HepG2 (cell line): ENCODE measurements around the gene POM121. TPM values are rescaled to one million over a fixed set of nuclear protein-coding genes. Genes with fewer than 3 reads are reported as not detected.

Source experiments
- AGO2 ChIP-seq: fragments of 200-400 bp; formaldehyde crosslinking; optimal IDR thresholded peaks from 2 replicates; pipeline ENCODE3; 2017; ENCODE audit warnings: mild to moderate bottlenecking, low read depth, low read length, moderate library complexity
- ASH2L ChIP-seq: fragments of 300-600, 200-600 bp; sonication (generic); IDR thresholded peaks from 2 replicates; pipeline ENCODE4 v1.7.0; 2017; ENCODE audit warnings: low read depth, mild to moderate bottlenecking, moderate library complexity, mixed read lengths, low read length; ENCODE audit not compliant: insufficient read length
- KAT7 ChIP-seq: IDR thresholded peaks from 2 replicates; pipeline ENCODE4 v1.6.1; 2018; ENCODE audit warnings: borderline replicate concordance, missing compliant biosample characterization
- MIXL1 ChIP-seq: IDR thresholded peaks from 2 replicates; pipeline ENCODE4 v1.6.1; 2016
- TOE1 ChIP-seq: sonication (generic); formaldehyde crosslinking; IDR thresholded peaks from 2 replicates; pipeline ENCODE4 v1.4.0; 2020; ENCODE audit warnings: mild to moderate bottlenecking, missing genetic modification reagents
- ZEB1 ChIP-seq: IDR thresholded peaks from 2 replicates; pipeline ENCODE4 v1.6.1; 2012; ENCODE audit warnings: mild to moderate bottlenecking, low read depth, inconsistent platforms; ENCODE audit not compliant: insufficient replicate concordance
- ZNF12 ChIP-seq: sonication (generic); formaldehyde crosslinking; IDR thresholded peaks from 2 replicates; pipeline ENCODE4 v1.5.0; 2020; ENCODE audit warnings: missing genetic modification reagents
- ZNF382 ChIP-seq: sonication (generic); formaldehyde crosslinking; IDR thresholded peaks from 2 replicates; pipeline ENCODE4 v1.5.0; 2020; ENCODE audit warnings: missing genetic modification reagents, mild to moderate bottlenecking, borderline replicate concordance
- ZNF552 ChIP-seq: sonication (generic); formaldehyde crosslinking; IDR thresholded peaks from 2 replicates; pipeline ENCODE4 v1.9.0; 2022; ENCODE audit warnings: missing genetic modification reagents, mild to moderate bottlenecking, borderline replicate concordance
- polyA plus RNA-seq, 8 experiments: library from polyadenylated mRNA; depleted of rRNA in 3 of 8; stranded (reverse) in 7 of 8; unstranded in 1 of 8; fragments of >200 nt; fragmentation: Illumina TruSeq in 4 of 8; extraction: Trizol in 4 of 8; gene quantifications; 2 replicates each; pipeline versions ENCODE4 v1.2.1 to v1.2.3, GENCODE V29; 2011 to 2016; ENCODE audit warnings: low read depth in 4 of 8, missing spikeins in 1 of 8, mixed read lengths in 1 of 8; ENCODE audit not compliant: insufficient read depth in 1 of 8
- total RNA-seq, 5 experiments: library from RNA; depleted of rRNA; stranded (reverse); fragments of >200 nt; fragmentation: Illumina TruSeq; extraction: Trizol; gene quantifications; 2 replicates each; pipeline ENCODE4 v1.2.3, GENCODE V29; 2016; ENCODE audit warnings: low read depth in 1 of 5
- TF ChIP-seq, protein P1 (sequence below), 2 experiments: sonication (generic) in 1 of 2; formaldehyde crosslinking in 1 of 2; IDR thresholded peaks; 2 replicates each; pipeline versions ENCODE4 v1.4.0 to v1.6.1; 2016 to 2020; ENCODE audit warnings: borderline replicate concordance in 1 of 2, low read depth in 1 of 2, mild to moderate bottlenecking in 1 of 2, missing genetic modification reagents in 1 of 2
- TF ChIP-seq, protein P2 (sequence below): sonication (generic); formaldehyde crosslinking; IDR thresholded peaks from 2 replicates; pipeline ENCODE4 v1.4.0; 2020; ENCODE audit warnings: low read depth, mild to moderate bottlenecking, missing genetic modification reagents
- TF ChIP-seq, protein P3 (sequence below): sonication (generic); formaldehyde crosslinking; IDR thresholded peaks from 2 replicates; pipeline ENCODE4 v1.9.0; 2022; ENCODE audit warnings: missing genetic modification reagents, mild to moderate bottlenecking, borderline replicate concordance
- TF ChIP-seq, protein P4 (sequence below): sonication (generic); formaldehyde crosslinking; IDR thresholded peaks from 2 replicates; pipeline ENCODE4 v1.4.0; 2020; ENCODE audit warnings: missing genetic modification reagents

The POM121 gene
- total and polyA plus RNA-seq, 2 of the 13 experiments (the other 11 are each of a cell fraction or from before 2014, with no cell fraction given), result 8.4 to 10.3 TPM

DNA sequence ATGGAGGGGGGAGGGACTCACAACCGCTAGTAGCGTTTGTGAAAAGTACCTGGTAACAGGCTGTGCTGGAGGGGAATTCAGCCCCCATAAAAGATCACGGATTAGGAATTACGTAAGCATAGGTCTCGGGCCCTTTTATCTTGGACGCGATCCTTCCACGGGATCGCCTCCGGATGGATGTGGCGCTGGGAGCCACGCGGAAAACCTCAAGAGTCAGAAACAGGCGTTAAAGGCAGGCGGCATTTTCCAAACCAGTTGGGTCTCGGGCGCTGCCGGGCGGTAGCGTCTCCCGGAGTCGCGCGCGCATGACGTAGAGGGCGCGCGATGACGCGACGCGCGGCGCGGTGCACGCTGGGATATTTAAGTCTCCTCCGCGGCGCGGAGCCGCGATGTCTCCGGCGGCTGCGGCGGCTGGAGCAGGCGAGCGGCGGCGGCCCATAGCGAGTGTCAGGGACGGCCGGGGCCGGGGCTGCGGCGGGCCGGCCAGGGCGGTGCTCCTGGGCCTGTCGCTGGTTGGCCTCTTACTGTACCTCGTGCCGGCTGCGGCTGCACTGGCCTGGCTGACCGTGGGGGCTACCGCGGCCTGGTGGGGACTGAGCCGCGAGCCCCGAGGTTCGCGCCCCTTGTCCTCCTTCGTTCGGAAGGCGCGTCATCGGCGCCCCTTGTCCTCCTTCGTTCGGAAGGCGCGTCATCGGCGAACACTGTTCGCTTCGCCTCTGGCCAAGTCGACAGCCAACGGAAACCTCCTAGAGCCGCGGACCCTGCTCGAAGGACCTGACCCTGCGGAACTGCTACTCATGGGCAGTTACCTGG lies at the start of gene POM121 (continued):
- no peak for TF ChIP-seq ZEB1
- TF ChIP-seq, protein P1, sequence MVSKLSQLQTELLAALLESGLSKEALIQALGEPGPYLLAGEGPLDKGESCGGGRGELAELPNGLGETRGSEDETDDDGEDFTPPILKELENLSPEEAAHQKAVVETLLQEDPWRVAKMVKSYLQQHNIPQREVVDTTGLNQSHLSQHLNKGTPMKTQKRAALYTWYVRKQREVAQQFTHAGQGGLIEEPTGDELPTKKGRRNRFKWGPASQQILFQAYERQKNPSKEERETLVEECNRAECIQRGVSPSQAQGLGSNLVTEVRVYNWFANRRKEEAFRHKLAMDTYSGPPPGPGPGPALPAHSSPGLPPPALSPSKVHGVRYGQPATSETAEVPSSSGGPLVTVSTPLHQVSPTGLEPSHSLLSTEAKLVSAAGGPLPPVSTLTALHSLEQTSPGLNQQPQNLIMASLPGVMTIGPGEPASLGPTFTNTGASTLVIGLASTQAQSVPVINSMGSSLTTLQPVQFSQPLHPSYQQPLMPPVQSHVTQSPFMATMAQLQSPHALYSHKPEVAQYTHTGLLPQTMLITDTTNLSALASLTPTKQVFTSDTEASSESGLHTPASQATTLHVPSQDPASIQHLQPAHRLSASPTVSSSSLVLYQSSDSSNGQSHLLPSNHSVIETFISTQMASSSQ (IDR thresholded peaks at IDR 0.05; ENCODE audit: low read depth), result no peak
- TF ChIP-seq, protein P1 (CRISPR knock-in tag; IDR thresholded peaks at IDR 0.05; ENCODE audit: borderline replicate concordance), result peak; percentile 61
- TF ChIP-seq MIXL1 (CRISPR knock-in tag), result peak; percentile 15; the same call in 1 of the 2 replicates
- TF ChIP-seq, protein P2, sequence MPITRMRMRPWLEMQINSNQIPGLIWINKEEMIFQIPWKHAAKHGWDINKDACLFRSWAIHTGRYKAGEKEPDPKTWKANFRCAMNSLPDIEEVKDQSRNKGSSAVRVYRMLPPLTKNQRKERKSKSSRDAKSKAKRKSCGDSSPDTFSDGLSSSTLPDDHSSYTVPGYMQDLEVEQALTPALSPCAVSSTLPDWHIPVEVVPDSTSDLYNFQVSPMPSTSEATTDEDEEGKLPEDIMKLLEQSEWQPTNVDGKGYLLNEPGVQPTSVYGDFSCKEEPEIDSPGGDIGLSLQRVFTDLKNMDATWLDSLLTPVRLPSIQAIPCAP (CRISPR knock-in tag), result no peak
- peak; percentile 82; the same call in 1 of the 2 replicates for TF ChIP-seq KAT7
- TF ChIP-seq, protein P3, sequence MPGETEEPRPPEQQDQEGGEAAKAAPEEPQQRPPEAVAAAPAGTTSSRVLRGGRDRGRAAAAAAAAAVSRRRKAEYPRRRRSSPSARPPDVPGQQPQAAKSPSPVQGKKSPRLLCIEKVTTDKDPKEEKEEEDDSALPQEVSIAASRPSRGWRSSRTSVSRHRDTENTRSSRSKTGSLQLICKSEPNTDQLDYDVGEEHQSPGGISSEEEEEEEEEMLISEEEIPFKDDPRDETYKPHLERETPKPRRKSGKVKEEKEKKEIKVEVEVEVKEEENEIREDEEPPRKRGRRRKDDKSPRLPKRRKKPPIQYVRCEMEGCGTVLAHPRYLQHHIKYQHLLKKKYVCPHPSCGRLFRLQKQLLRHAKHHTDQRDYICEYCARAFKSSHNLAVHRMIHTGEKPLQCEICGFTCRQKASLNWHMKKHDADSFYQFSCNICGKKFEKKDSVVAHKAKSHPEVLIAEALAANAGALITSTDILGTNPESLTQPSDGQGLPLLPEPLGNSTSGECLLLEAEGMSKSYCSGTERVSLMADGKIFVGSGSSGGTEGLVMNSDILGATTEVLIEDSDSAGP (CRISPR knock-in tag), result peak; percentile 73; the same call in 1 of the 2 replicates
- TF ChIP-seq AGO2, result peak; percentile 98
- TF ChIP-seq ASH2L, result peak; percentile 97
- no peak for TF ChIP-seq ZNF382 (CRISPR knock-in tag)
- TF ChIP-seq ZNF552, result peak; percentile 77; the same call in 1 of the 2 replicates
- no peak for TF ChIP-seq TOE1
- TF ChIP-seq, protein P4, sequence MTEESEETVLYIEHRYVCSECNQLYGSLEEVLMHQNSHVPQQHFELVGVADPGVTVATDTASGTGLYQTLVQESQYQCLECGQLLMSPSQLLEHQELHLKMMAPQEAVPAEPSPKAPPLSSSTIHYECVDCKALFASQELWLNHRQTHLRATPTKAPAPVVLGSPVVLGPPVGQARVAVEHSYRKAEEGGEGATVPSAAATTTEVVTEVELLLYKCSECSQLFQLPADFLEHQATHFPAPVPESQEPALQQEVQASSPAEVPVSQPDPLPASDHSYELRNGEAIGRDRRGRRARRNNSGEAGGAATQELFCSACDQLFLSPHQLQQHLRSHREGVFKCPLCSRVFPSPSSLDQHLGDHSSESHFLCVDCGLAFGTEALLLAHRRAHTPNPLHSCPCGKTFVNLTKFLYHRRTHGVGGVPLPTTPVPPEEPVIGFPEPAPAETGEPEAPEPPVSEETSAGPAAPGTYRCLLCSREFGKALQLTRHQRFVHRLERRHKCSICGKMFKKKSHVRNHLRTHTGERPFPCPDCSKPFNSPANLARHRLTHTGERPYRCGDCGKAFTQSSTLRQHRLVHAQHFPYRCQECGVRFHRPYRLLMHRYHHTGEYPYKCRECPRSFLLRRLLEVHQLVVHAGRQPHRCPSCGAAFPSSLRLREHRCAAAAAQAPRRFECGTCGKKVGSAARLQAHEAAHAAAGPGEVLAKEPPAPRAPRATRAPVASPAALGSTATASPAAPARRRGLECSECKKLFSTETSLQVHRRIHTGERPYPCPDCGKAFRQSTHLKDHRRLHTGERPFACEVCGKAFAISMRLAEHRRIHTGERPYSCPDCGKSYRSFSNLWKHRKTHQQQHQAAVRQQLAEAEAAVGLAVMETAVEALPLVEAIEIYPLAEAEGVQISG, result peak; percentile 87
- no peak for TF ChIP-seq ZNF12
